ENCODE data around the gene PP2D1.
"Not testable (repeated sequence)": the region's sequence is repeated elsewhere in the genome, so short reads cannot be mapped to it uniquely, and the experiment has no call there.

PP2D1 gene

GRCh38 chr3:19988904-19989303, 23.2 kb downstream of the PP2D1 start:
- not testable (repeated sequence) for H3K27me3 ChIP-seq (replicated peaks; ENCODE audit: control insufficient read depth, insufficient read depth, low read length, poor library complexity, severe bottlenecking); H3K36me3 ChIP-seq (ENCODE audit: control insufficient read depth, insufficient read depth, low read length); H3K27ac ChIP-seq (ENCODE audit: insufficient read depth, low read length, poor library complexity, severe bottlenecking); H3K4me3 ChIP-seq (ENCODE audit: insufficient read depth, low read depth, low read length, poor library complexity, severe bottlenecking); H3K9me3 ChIP-seq (ENCODE audit: control insufficient read depth, low read length); H3K4me1 ChIP-seq (ENCODE audit: control insufficient read depth, insufficient read depth, low read length, poor library complexity, severe bottlenecking); DNase-seq

- no peaks in the 10 kb centered on the region for H3K4me1 ChIP-seq (ENCODE audit: control insufficient read depth, insufficient read depth, low read length, poor library complexity, severe bottlenecking)
- H3K27ac ChIP-seq (ENCODE audit: insufficient read depth, low read length, poor library complexity, severe bottlenecking), result no peak overlapping the region
- H3K4me3 ChIP-seq (ENCODE audit: insufficient read depth, low read depth, low read length, poor library complexity, severe bottlenecking), result no peak overlapping the region
- peaks cover 25% of the 10 kb centered on the region for H3K36me3 ChIP-seq (ENCODE audit: control insufficient read depth, insufficient read depth, low read length)
- no peaks in the 10 kb centered on the region for H3K27me3 ChIP-seq (replicated peaks; ENCODE audit: control insufficient read depth, insufficient read depth, low read length, poor library complexity, severe bottlenecking)
- DNase-seq, result no peak
- no peaks in the 10 kb centered on the region for H3K9me3 ChIP-seq (ENCODE audit: control insufficient read depth, low read length)
Observed at GRCh38 chr3:19972054-19972453, 40.0 kb downstream of the PP2D1 start.

- no peak overlapping the region for H3K4me3 ChIP-seq (ENCODE audit: insufficient read depth, low read depth, low read length, poor library complexity, severe bottlenecking)
- DNase-seq, result no peak
- no peaks in the 10 kb centered on the region for H3K4me1 ChIP-seq (ENCODE audit: control insufficient read depth, insufficient read depth, low read length, poor library complexity, severe bottlenecking)
- H3K27me3 ChIP-seq (replicated peaks; ENCODE audit: control insufficient read depth, insufficient read depth, low read length, poor library complexity, severe bottlenecking), result no peaks in the 10 kb centered on the region
- no peaks in the 10 kb centered on the region for H3K9me3 ChIP-seq (ENCODE audit: control insufficient read depth, low read length)
- peaks cover 11% of the 10 kb centered on the region for H3K36me3 ChIP-seq (ENCODE audit: control insufficient read depth, insufficient read depth, low read length)
- no peak overlapping the region for H3K27ac ChIP-seq (ENCODE audit: insufficient read depth, low read length, poor library complexity, severe bottlenecking)
Observed at GRCh38 chr3:19970327-19970726, 41.7 kb downstream of the PP2D1 start.

GRCh38 chr3:19967812-19968211, 44.3 kb downstream of the PP2D1 start:
- no peak for DNase-seq
- H3K27ac ChIP-seq (ENCODE audit: insufficient read depth, low read length, poor library complexity, severe bottlenecking), result no peak overlapping the region
- no peaks in the 10 kb centered on the region for H3K4me1 ChIP-seq (ENCODE audit: control insufficient read depth, insufficient read depth, low read length, poor library complexity, severe bottlenecking)
- H3K4me3 ChIP-seq (ENCODE audit: insufficient read depth, low read depth, low read length, poor library complexity, severe bottlenecking), result no peak overlapping the region
- H3K36me3 ChIP-seq (ENCODE audit: control insufficient read depth, insufficient read depth, low read length), result no peaks in the 10 kb centered on the region
- H3K27me3 ChIP-seq (replicated peaks; ENCODE audit: control insufficient read depth, insufficient read depth, low read length, poor library complexity, severe bottlenecking), result no peaks in the 10 kb centered on the region
- no peaks in the 10 kb centered on the region for H3K9me3 ChIP-seq (ENCODE audit: control insufficient read depth, low read length)

GRCh38 chr3:19967208-19967607, 44.9 kb downstream of the PP2D1 start:
- H3K4me1 ChIP-seq (ENCODE audit: control insufficient read depth, insufficient read depth, low read length, poor library complexity, severe bottlenecking), result no peaks in the 10 kb centered on the region
- H3K9me3 ChIP-seq (ENCODE audit: control insufficient read depth, low read length), result no peaks in the 10 kb centered on the region
- no peaks in the 10 kb centered on the region for H3K27me3 ChIP-seq (replicated peaks; ENCODE audit: control insufficient read depth, insufficient read depth, low read length, poor library complexity, severe bottlenecking)
- no peaks in the 10 kb centered on the region for H3K36me3 ChIP-seq (ENCODE audit: control insufficient read depth, insufficient read depth, low read length)
- no peak for DNase-seq
- H3K27ac ChIP-seq (ENCODE audit: insufficient read depth, low read length, poor library complexity, severe bottlenecking), result no peak overlapping the region
- H3K4me3 ChIP-seq (ENCODE audit: insufficient read depth, low read depth, low read length, poor library complexity, severe bottlenecking), result no peak overlapping the region

GRCh38 chr3:19961960-19962359, 50.1 kb downstream of the PP2D1 start:
- Histone ChIP-seq H3K27me3 (replicated peaks; ENCODE audit: control insufficient read depth, insufficient read depth, low read length, poor library complexity, severe bottlenecking) (no peaks in the 10 kb centered on the region), H3K9me3 (ENCODE audit: control insufficient read depth, low read length) (no peaks in the 10 kb centered on the region), H3K4me3 (ENCODE audit: insufficient read depth, low read depth, low read length, poor library complexity, severe bottlenecking) (no peak overlapping the region), H3K4me1 (ENCODE audit: control insufficient read depth, insufficient read depth, low read length, poor library complexity, severe bottlenecking) (peaks cover 4% of the 10 kb centered on the region), H3K36me3 (ENCODE audit: control insufficient read depth, insufficient read depth, low read length) (peaks cover 4% of the 10 kb centered on the region), H3K27ac (ENCODE audit: insufficient read depth, low read length, poor library complexity, severe bottlenecking) (no peak overlapping the region)
- no peak for DNase-seq

- no peak overlapping the region for H3K27ac ChIP-seq (ENCODE audit: insufficient read depth, low read length, poor library complexity, severe bottlenecking)
- no peak overlapping the region for H3K4me3 ChIP-seq (ENCODE audit: insufficient read depth, low read depth, low read length, poor library complexity, severe bottlenecking)
- H3K27me3 ChIP-seq (replicated peaks; ENCODE audit: control insufficient read depth, insufficient read depth, low read length, poor library complexity, severe bottlenecking), result no peaks in the 10 kb centered on the region
- peaks cover 9% of the 10 kb centered on the region for H3K36me3 ChIP-seq (ENCODE audit: control insufficient read depth, insufficient read depth, low read length)
- peaks cover 5% of the 10 kb centered on the region for H3K4me1 ChIP-seq (ENCODE audit: control insufficient read depth, insufficient read depth, low read length, poor library complexity, severe bottlenecking)
- H3K9me3 ChIP-seq (ENCODE audit: control insufficient read depth, low read length), result no peaks in the 10 kb centered on the region
- DNase-seq, result no peak
Observed at GRCh38 chr3:19960696-19961095, 51.4 kb downstream of the PP2D1 start.

- no peaks in the 10 kb centered on the region for H3K27me3 ChIP-seq (replicated peaks; ENCODE audit: control insufficient read depth, insufficient read depth, low read length, poor library complexity, severe bottlenecking)
- H3K9me3 ChIP-seq (ENCODE audit: control insufficient read depth, low read length), result no peaks in the 10 kb centered on the region
- peaks cover 20% of the 10 kb centered on the region for H3K36me3 ChIP-seq (ENCODE audit: control insufficient read depth, insufficient read depth, low read length)
- no peak overlapping the region for H3K27ac ChIP-seq (ENCODE audit: insufficient read depth, low read length, poor library complexity, severe bottlenecking)
- H3K4me3 ChIP-seq (ENCODE audit: insufficient read depth, low read depth, low read length, poor library complexity, severe bottlenecking), result no peak overlapping the region
- DNase-seq, result no peak
- peaks cover 5% of the 10 kb centered on the region for H3K4me1 ChIP-seq (ENCODE audit: control insufficient read depth, insufficient read depth, low read length, poor library complexity, severe bottlenecking)
Observed at GRCh38 chr3:19959505-19959904, 52.6 kb downstream of the PP2D1 start.

GRCh38 chr3:19957354-19957753, 54.7 kb downstream of the PP2D1 start:
- not testable (repeated sequence) for H3K4me3 ChIP-seq (ENCODE audit: insufficient read depth, low read depth, low read length, poor library complexity, severe bottlenecking); DNase-seq; H3K4me1 ChIP-seq (ENCODE audit: control insufficient read depth, insufficient read depth, low read length, poor library complexity, severe bottlenecking); H3K27ac ChIP-seq (ENCODE audit: insufficient read depth, low read length, poor library complexity, severe bottlenecking); H3K27me3 ChIP-seq (replicated peaks; ENCODE audit: control insufficient read depth, insufficient read depth, low read length, poor library complexity, severe bottlenecking); H3K9me3 ChIP-seq (ENCODE audit: control insufficient read depth, low read length)
- H3K36me3 ChIP-seq (ENCODE audit: control insufficient read depth, insufficient read depth, low read length), result peaks cover 31% of the 10 kb centered on the region

- Histone ChIP-seq H3K4me3 (ENCODE audit: insufficient read depth, low read depth, low read length, poor library complexity, severe bottlenecking) (no peak overlapping the region), H3K27me3 (replicated peaks; ENCODE audit: control insufficient read depth, insufficient read depth, low read length, poor library complexity, severe bottlenecking) (no peaks in the 10 kb centered on the region), H3K9me3 (ENCODE audit: control insufficient read depth, low read length) (no peaks in the 10 kb centered on the region), H3K27ac (ENCODE audit: insufficient read depth, low read length, poor library complexity, severe bottlenecking) (no peak overlapping the region), H3K36me3 (ENCODE audit: control insufficient read depth, insufficient read depth, low read length) (peaks cover 43% of the 10 kb centered on the region), H3K4me1 (ENCODE audit: control insufficient read depth, insufficient read depth, low read length, poor library complexity, severe bottlenecking) (peaks cover 12% of the 10 kb centered on the region)
- DNase-seq, result no peak
Observed at GRCh38 chr3:19954676-19955075, 57.4 kb downstream of the PP2D1 start.

- Histone ChIP-seq H3K4me3 (ENCODE audit: insufficient read depth, low read depth, low read length, poor library complexity, severe bottlenecking) (no peak overlapping the region), H3K27ac (ENCODE audit: insufficient read depth, low read length, poor library complexity, severe bottlenecking) (no peak overlapping the region)
Observed at GRCh38 chr3:19950316-19950715, 61.7 kb downstream of the PP2D1 start.

More at GRCh38 chr3:19950316-19950715, 61.7 kb downstream of the PP2D1 start:
- DNase-seq, result no peak
- Histone ChIP-seq H3K36me3 (ENCODE audit: control insufficient read depth, insufficient read depth, low read length) (peaks cover 31% of the 10 kb centered on the region), H3K27me3 (replicated peaks; ENCODE audit: control insufficient read depth, insufficient read depth, low read length, poor library complexity, severe bottlenecking) (no peaks in the 10 kb centered on the region), H3K9me3 (ENCODE audit: control insufficient read depth, low read length) (no peaks in the 10 kb centered on the region), H3K4me1 (ENCODE audit: control insufficient read depth, insufficient read depth, low read length, poor library complexity, severe bottlenecking) (peaks cover 20% of the 10 kb centered on the region)
